CD4-positive, CD25-positive, alpha-beta regulatory T cell (primary cell): Measurements from ENCODE around the gene VSTM2L. TPM values are rescaled to one million over a fixed set of nuclear protein-coding genes. Genes with fewer than 3 reads are reported as not detected.

ENCODE experiments used
- ATAC-seq, 2 donors: fragments of 150-1000 bp; cut with Tn5 transposase; one replicate each; pipeline ENCODE4 v1.10.0; 2021; ENCODE audit warnings: low read depth in 2 of 2, moderate number of reproducible peaks in 2 of 2, moderate library complexity in 1 of 2
- DNase-seq, 3 donors: peaks; one replicate each; pipeline versions ENCODE4 v3.0.0 to v3.0.0-alpha.2; 2012 to 2022; ENCODE audit warnings: mixed read lengths in 1 of 3
- H3K27ac ChIP-seq: one replicate; pipeline ENCODE4 v1.7.0; 2013; ENCODE audit warnings: mild to moderate bottlenecking, low read length; ENCODE audit not compliant: insufficient read depth, poor library complexity, severe bottlenecking
- H3K27me3 ChIP-seq: one replicate; pipeline ENCODE4 v1.7.0; 2013; ENCODE audit warnings: low read length; ENCODE audit not compliant: control insufficient read depth, insufficient read depth
- H3K36me3 ChIP-seq: one replicate; pipeline ENCODE4 v1.7.0; 2013; ENCODE audit warnings: mild to moderate bottlenecking, low read length, moderate library complexity; ENCODE audit not compliant: control insufficient read depth, insufficient read depth
- H3K4me1 ChIP-seq: 2 replicates; pipeline ENCODE4 v1.7.0; 2013; ENCODE audit warnings: mild to moderate bottlenecking, low read length; ENCODE audit not compliant: insufficient read depth, control insufficient read depth, poor library complexity, severe bottlenecking
- H3K4me3 ChIP-seq: one replicate; pipeline ENCODE4 v1.7.0; 2013; ENCODE audit warnings: low read depth, mild to moderate bottlenecking, low read length, moderate library complexity
- H3K9me3 ChIP-seq, 2 experiments: 1 replicate in 1 of 2; 2 replicates in 1 of 2; pipeline ENCODE4 v1.7.0; 2013; ENCODE audit warnings: low read length in 2 of 2, mild to moderate bottlenecking in 1 of 2, moderate library complexity in 1 of 2; ENCODE audit not compliant: control insufficient read depth in 2 of 2
- H3K27ac Mint-ChIP-seq, 3 donors: one replicate each; pipeline ENCODE4 v1.8.0; 2020 to 2022; ENCODE audit warnings: mild to moderate bottlenecking in 3 of 3, mixed read lengths in 3 of 3, moderate library complexity in 2 of 3
- H3K27me3 Mint-ChIP-seq: one replicate; pipeline ENCODE4 v1.8.0; 2022; ENCODE audit warnings: mild to moderate bottlenecking, mixed read lengths
- H3K36me3 Mint-ChIP-seq: one replicate; pipeline ENCODE4 v1.8.0; 2020; ENCODE audit warnings: mixed read lengths
- H3K4me1 Mint-ChIP-seq, 4 donors: one replicate each; pipeline ENCODE4 v1.8.0; 2020 to 2022; ENCODE audit warnings: mixed read lengths in 4 of 4, mild to moderate bottlenecking in 1 of 4
- H3K4me3 Mint-ChIP-seq, 4 donors: one replicate each; pipeline ENCODE4 v1.8.0; 2020 to 2022; ENCODE audit warnings: mild to moderate bottlenecking in 4 of 4, mixed read lengths in 4 of 4, moderate library complexity in 3 of 4
- H3K9me3 Mint-ChIP-seq, 7 donors: one replicate each; pipeline ENCODE4 v1.8.0; 2020 to 2022; ENCODE audit warnings: mixed read lengths in 7 of 7, mild to moderate bottlenecking in 3 of 7, moderate library complexity in 2 of 7
- polyA plus RNA-seq, 4 donors: library from polyadenylated mRNA; unstranded; fragments of 300-500 nt; fragmentation: Illumina TruSeq; gene quantifications; one replicate each; pipeline ENCODE4 v1.2.3, GENCODE V29; 2021
- total RNA-seq: library from RNA; stranded (reverse); gene quantifications from one replicate; pipeline ENCODE4 v1.2.3, GENCODE V29; 2022

VSTM2L gene
- total and polyA plus RNA-seq, 5 donors from 2014 or later, result not detected

GRCh38 chr20:37928996-37929682 is 26.2 kb downstream of the VSTM2L start:
- no peak overlapping the region for H3K4me3 Mint-ChIP-seq
- Histone ChIP-seq H3K36me3 (no peaks in the 10 kb centered on the region), H3K27me3 (no peaks in the 10 kb centered on the region), H3K9me3 (no peaks in the 10 kb centered on the region), H3K4me1 (no peaks in the 10 kb centered on the region), H3K27ac (no peak overlapping the region), H3K4me3 (no peak overlapping the region)
- H3K27me3 Mint-ChIP-seq, result peaks cover 4% of the 10 kb centered on the region
- DNase-seq (no peak), ATAC-seq (no peak)
- H3K36me3 Mint-ChIP-seq, result no peaks in the 10 kb centered on the region
- H3K4me1 Mint-ChIP-seq, result no peaks in the 10 kb centered on the region
- no peaks in the 10 kb centered on the region for H3K9me3 Mint-ChIP-seq
- no peak overlapping the region for H3K27ac Mint-ChIP-seq

GRCh38 chr20:37929683-37930014 is 26.7 kb downstream of the VSTM2L start:
- Histone ChIP-seq H3K9me3 (no peaks in the 10 kb centered on the region), H3K4me3 (no peak overlapping the region), H3K4me1 (no peaks in the 10 kb centered on the region), H3K27me3 (no peaks in the 10 kb centered on the region), H3K27ac (no peak overlapping the region), H3K36me3 (no peaks in the 10 kb centered on the region)
- Mint-ChIP-seq H3K27ac (no peak overlapping the region), H3K27me3 (peaks cover 4% of the 10 kb centered on the region), H3K4me3 (no peak overlapping the region), H3K4me1 (no peaks in the 10 kb centered on the region), H3K36me3 (no peaks in the 10 kb centered on the region), H3K9me3 (no peaks in the 10 kb centered on the region)
- DNase-seq, result no peak
- no peak for ATAC-seq

- Mint-ChIP-seq H3K9me3 (no peaks in the 10 kb centered on the region), H3K27me3 (peaks cover 4% of the 10 kb centered on the region), H3K4me3 (no peak overlapping the region), H3K27ac (no peak overlapping the region), H3K36me3 (no peaks in the 10 kb centered on the region), H3K4me1 (no peaks in the 10 kb centered on the region)
- DNase-seq, result no peak
- no peaks in the 10 kb centered on the region for H3K4me1 ChIP-seq
- no peak overlapping the region for H3K4me3 ChIP-seq
- H3K36me3 ChIP-seq, result no peaks in the 10 kb centered on the region
- no peaks in the 10 kb centered on the region for H3K9me3 ChIP-seq
- ATAC-seq, result no peak
- H3K27ac ChIP-seq, result no peak overlapping the region
- H3K27me3 ChIP-seq, result no peaks in the 10 kb centered on the region
Measured at GRCh38 chr20:37931153-37931922, 28.4 kb downstream of the VSTM2L start.

GRCh38 chr20:37932074-37932473 is 29.1 kb downstream of the VSTM2L start:
- no peak overlapping the region for H3K4me3 ChIP-seq
- Mint-ChIP-seq H3K4me1 (no peaks in the 10 kb centered on the region), H3K4me3 (no peak overlapping the region), H3K36me3 (no peaks in the 10 kb centered on the region), H3K27me3 (peaks cover 4% of the 10 kb centered on the region), H3K27ac (no peak overlapping the region), H3K9me3 (no peaks in the 10 kb centered on the region)
- H3K9me3 ChIP-seq, result no peaks in the 10 kb centered on the region
- ATAC-seq (no peak), DNase-seq (no peak)
- H3K4me1 ChIP-seq, result no peaks in the 10 kb centered on the region
- no peaks in the 10 kb centered on the region for H3K27me3 ChIP-seq
- H3K27ac ChIP-seq, result no peak overlapping the region
- no peaks in the 10 kb centered on the region for H3K36me3 ChIP-seq

- Mint-ChIP-seq H3K4me3 (no peak overlapping the region), H3K27me3 (peaks cover 4% of the 10 kb centered on the region), H3K36me3 (no peaks in the 10 kb centered on the region), H3K4me1 (no peaks in the 10 kb centered on the region), H3K9me3 (peaks cover 0 to 2% (median 0%) of the 10 kb centered on the region in 7 donors), H3K27ac (no peak overlapping the region)
- no peaks in the 10 kb centered on the region for H3K4me1 ChIP-seq
- H3K4me3 ChIP-seq, result no peak overlapping the region
- H3K27ac ChIP-seq, result no peak overlapping the region
- H3K9me3 ChIP-seq, result no peaks in the 10 kb centered on the region
- no peaks in the 10 kb centered on the region for H3K36me3 ChIP-seq
- ATAC-seq (no peak), DNase-seq (no peak)
- H3K27me3 ChIP-seq, result no peaks in the 10 kb centered on the region
Measured at GRCh38 chr20:37932919-37933318, 30.0 kb downstream of the VSTM2L start.

GRCh38 chr20:37933786-37934633 is 31.1 kb downstream of the VSTM2L start:
- Mint-ChIP-seq H3K36me3 (no peaks in the 10 kb centered on the region), H3K27me3 (peaks cover 1% of the 10 kb centered on the region), H3K27ac (no peak overlapping the region), H3K4me1 (no peaks in the 10 kb centered on the region), H3K9me3 (peaks cover 0 to 2% (median 0%) of the 10 kb centered on the region in 7 donors), H3K4me3 (no peak overlapping the region)
- H3K27me3 ChIP-seq, result no peaks in the 10 kb centered on the region
- DNase-seq, result no peak
- no peak for ATAC-seq
- no peaks in the 10 kb centered on the region for H3K4me1 ChIP-seq
- no peaks in the 10 kb centered on the region for H3K36me3 ChIP-seq
- no peaks in the 10 kb centered on the region for H3K9me3 ChIP-seq
- H3K4me3 ChIP-seq, result no peak overlapping the region
- no peak overlapping the region for H3K27ac ChIP-seq

GRCh38 chr20:37934634-37935375 is 31.9 kb downstream of the VSTM2L start:
- no peaks in the 10 kb centered on the region for H3K4me1 ChIP-seq
- ATAC-seq (no peak), DNase-seq (no peak)
- H3K4me3 ChIP-seq, result no peak overlapping the region
- H3K36me3 ChIP-seq, result no peaks in the 10 kb centered on the region
- H3K4me1 Mint-ChIP-seq, result no peaks in the 10 kb centered on the region
- no peaks in the 10 kb centered on the region for H3K27me3 ChIP-seq
- no peak overlapping the region for H3K27ac ChIP-seq
- H3K27me3 Mint-ChIP-seq, result no peaks in the 10 kb centered on the region
- no peak overlapping the region for H3K4me3 Mint-ChIP-seq
- peaks cover 0 to 2% (median 0%) of the 10 kb centered on the region in 7 donors for H3K9me3 Mint-ChIP-seq
- no peak overlapping the region for H3K27ac Mint-ChIP-seq
- no peaks in the 10 kb centered on the region for H3K9me3 ChIP-seq
- H3K36me3 Mint-ChIP-seq, result no peaks in the 10 kb centered on the region
